Vagina (tissue), 2 donors: ENCODE measurements around the gene DDOST. TPM values are rescaled to one million over a fixed set of nuclear protein-coding genes. Genes with fewer than 3 reads are reported as not detected.

ENCODE experiments used
- DNase-seq, 2 donors: peaks; one replicate each; pipeline ENCODE4 v3.0.0-alpha.2; 2017; ENCODE audit errors: extremely low spot score in 2 of 2
- H3K27ac ChIP-seq: fragments of 200-600 bp; sonication (generic); one replicate; pipeline ENCODE4 v1.5.1; 2019
- H3K27me3 ChIP-seq: fragments of 200-600 bp; sonication (generic); one replicate; pipeline ENCODE4 v1.5.1; 2019
- H3K36me3 ChIP-seq, 2 donors: fragments of 200-600 bp; sonication (generic); one replicate each; pipeline ENCODE4 v1.5.1; 2017 to 2019
- H3K4me1 ChIP-seq: fragments of 200-600 bp; sonication (generic); one replicate; pipeline ENCODE4 v1.5.1; 2019
- H3K4me3 ChIP-seq, 2 donors: fragments of 200-600 bp; sonication (generic); 1 replicate in 1 of 2; 2 replicates in 1 of 2; pipeline ENCODE4 v1.5.1; 2016 to 2019
- H3K9me3 ChIP-seq: fragments of 200-600 bp; sonication (generic); one replicate; pipeline ENCODE4 v1.5.1; 2019
- POLR2A ChIP-seq, 2 donors: fragments of 450-650 bp; IDR thresholded peaks; one replicate each; pipeline ENCODE4 v1.6.1; 2017; ENCODE audit warnings: antibody characterized with exemption in 2 of 2, mild to moderate bottlenecking in 2 of 2, moderate library complexity in 2 of 2
- POLR2AphosphoS5 ChIP-seq, 2 donors: sonication (generic); formaldehyde crosslinking; IDR thresholded peaks; one replicate each; pipeline ENCODE4 v1.9.0; 2017; ENCODE audit warnings: antibody characterized with exemption in 2 of 2, mild to moderate bottlenecking in 2 of 2, low read depth in 1 of 2; ENCODE audit not compliant: insufficient read depth in 1 of 2
- intact Hi-C: fragments of 100-400 bp; cut with DNase I; formaldehyde crosslinking; loops from one replicate; pipeline ENCODE4 v1.15.1; 2023
- total RNA-seq: library from RNA; depleted of rRNA; stranded (reverse); fragments of >200 nt; gene quantifications from one replicate; pipeline ENCODE4 v1.2.3, GENCODE V29; 2016
- TF ChIP-seq, protein P1 (sequence below), 3 experiments: fragments of 450-650 bp in 2 of 3; fragments of 200-600 bp in 1 of 3; sonication (generic) in 1 of 3; IDR thresholded peaks; one replicate each; pipeline ENCODE4 v1.5.1; 2017 to 2019; ENCODE audit warnings: antibody characterized with exemption in 3 of 3, mild to moderate bottlenecking in 2 of 3, moderate library complexity in 2 of 3

DDOST gene
- total RNA-seq, 1 donor from 2014 or later = 84.5 TPM

DNA sequence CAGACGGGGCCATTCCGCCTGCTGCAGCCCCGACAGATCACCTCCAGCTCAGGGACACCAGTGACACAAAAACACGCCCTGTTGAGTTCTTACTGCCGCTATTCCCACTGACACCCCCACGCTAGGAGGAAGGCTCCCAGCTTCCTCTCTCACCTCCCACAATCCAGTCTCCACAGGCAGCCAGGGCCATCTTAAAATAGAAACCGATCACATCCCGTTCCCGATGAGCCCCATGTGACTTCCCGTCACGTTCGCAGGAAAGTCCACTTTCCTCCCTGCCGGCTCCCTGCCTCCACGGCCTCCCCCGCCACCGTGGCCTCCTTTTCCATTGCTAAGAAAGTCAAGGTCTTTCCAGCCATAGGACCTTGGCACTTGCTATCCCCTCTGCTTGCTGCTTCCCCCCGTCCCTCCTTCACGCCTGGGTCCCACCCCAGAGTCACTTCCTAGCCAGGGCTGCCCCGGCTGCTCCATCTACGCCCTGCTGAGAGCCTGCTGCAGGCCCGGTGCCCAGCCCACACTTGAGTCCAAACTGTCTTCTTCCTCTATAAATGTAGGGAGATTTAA lies 24.0 kb upstream of the DDOST start:
- H3K9me3 ChIP-seq = no peaks in the 10 kb centered on the region
- H3K4me1 ChIP-seq = no peaks in the 10 kb centered on the region
- peak overlapping the region; percentile 35 for H3K27ac ChIP-seq
- TF ChIP-seq, protein P1, sequence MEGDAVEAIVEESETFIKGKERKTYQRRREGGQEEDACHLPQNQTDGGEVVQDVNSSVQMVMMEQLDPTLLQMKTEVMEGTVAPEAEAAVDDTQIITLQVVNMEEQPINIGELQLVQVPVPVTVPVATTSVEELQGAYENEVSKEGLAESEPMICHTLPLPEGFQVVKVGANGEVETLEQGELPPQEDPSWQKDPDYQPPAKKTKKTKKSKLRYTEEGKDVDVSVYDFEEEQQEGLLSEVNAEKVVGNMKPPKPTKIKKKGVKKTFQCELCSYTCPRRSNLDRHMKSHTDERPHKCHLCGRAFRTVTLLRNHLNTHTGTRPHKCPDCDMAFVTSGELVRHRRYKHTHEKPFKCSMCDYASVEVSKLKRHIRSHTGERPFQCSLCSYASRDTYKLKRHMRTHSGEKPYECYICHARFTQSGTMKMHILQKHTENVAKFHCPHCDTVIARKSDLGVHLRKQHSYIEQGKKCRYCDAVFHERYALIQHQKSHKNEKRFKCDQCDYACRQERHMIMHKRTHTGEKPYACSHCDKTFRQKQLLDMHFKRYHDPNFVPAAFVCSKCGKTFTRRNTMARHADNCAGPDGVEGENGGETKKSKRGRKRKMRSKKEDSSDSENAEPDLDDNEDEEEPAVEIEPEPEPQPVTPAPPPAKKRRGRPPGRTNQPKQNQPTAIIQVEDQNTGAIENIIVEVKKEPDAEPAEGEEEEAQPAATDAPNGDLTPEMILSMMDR (IDR thresholded peaks at IDR 0.05) = no peak
- TF ChIP-seq POLR2A (IDR thresholded peaks at IDR 0.05) = no peak
- peak; percentile 51 to 52 for TF ChIP-seq POLR2AphosphoS5 (IDR thresholded peaks at IDR 0.05; ENCODE audit: insufficient read depth in 1 of 2, low read depth in 1 of 2)
- H3K4me3 ChIP-seq = peak overlapping the region; percentile 8 to 25
- intact Hi-C loops = no loop called here
- no peaks in the 10 kb centered on the region for H3K36me3 ChIP-seq
- H3K27me3 ChIP-seq = no peaks in the 10 kb centered on the region
- no peak for DNase-seq

DNA sequence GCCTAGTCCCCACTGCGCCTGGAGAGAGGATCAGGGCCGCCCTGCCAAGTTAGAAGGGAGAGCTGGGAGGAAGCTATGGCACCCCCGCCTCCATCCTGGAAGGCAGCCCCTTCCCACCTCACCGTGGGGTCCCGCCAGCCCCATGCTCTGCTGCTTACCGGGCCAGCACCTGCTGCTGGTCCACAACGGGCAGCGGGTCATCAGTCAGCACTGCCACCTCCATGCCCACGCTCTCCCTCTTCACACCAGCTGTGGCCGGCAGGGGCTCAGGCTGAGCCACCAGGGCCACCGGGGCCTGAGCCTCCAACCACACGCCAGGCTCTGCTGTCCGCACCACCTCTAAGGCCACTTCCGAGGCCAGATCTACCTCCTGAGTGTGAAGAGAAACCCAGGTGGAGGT lies 23.5 kb upstream of the DDOST start:
- H3K27me3 ChIP-seq = no peaks in the 10 kb centered on the region
- no peaks in the 10 kb centered on the region for H3K36me3 ChIP-seq
- H3K4me1 ChIP-seq = no peaks in the 10 kb centered on the region
- intact Hi-C loops = no loop called here
- TF ChIP-seq, protein P1 (IDR thresholded peaks at IDR 0.05) = no peak
- TF ChIP-seq POLR2AphosphoS5 (IDR thresholded peaks at IDR 0.05; ENCODE audit: insufficient read depth in 1 of 2, low read depth in 1 of 2) (no peak), POLR2A (IDR thresholded peaks at IDR 0.05) (no peak)
- peak overlapping the region; percentile 8 to 25 for H3K4me3 ChIP-seq
- no peak for DNase-seq
- peak overlapping the region; percentile 35 for H3K27ac ChIP-seq
- H3K9me3 ChIP-seq = no peaks in the 10 kb centered on the region

DNA sequence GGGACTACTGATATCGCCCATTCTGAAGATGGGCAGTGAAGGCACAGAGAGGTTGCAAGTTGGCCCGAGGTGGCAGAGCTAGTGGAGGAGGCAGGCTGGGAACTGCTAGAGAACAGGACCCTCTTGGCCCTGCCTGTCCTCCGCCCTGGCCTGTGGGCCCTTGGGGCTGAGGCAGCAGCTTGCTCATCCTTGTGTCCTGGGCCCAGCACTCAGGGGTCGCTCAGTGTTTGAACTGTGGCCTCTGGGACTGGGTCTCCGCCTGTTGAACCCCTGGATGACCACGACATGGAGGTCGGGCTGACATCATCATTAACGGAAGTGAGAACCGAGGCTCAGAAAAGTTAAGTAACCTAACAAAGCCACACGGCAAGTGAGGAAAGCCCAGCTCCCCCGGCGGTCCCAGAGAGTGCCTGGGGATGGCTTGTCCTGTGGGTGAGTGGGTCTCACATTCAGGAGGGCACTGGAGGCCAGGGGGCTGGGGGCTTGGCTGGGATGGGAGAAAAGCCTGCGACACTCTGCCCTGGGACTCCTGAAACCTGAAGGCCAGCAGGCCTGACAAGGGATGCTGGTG lies 23.0 kb upstream of the DDOST start:
- intact Hi-C loops = no loop called here
- Histone ChIP-seq H3K4me1 (no peaks in the 10 kb centered on the region), H3K9me3 (no peaks in the 10 kb centered on the region), H3K27me3 (no peaks in the 10 kb centered on the region), H3K4me3 (peak overlapping the region; percentile 8 to 25), H3K27ac (peak overlapping the region; percentile 35), H3K36me3 (no peaks in the 10 kb centered on the region)
- TF ChIP-seq, protein P1 (IDR thresholded peaks at IDR 0.05) = no peak
- no peak for DNase-seq

DNA sequence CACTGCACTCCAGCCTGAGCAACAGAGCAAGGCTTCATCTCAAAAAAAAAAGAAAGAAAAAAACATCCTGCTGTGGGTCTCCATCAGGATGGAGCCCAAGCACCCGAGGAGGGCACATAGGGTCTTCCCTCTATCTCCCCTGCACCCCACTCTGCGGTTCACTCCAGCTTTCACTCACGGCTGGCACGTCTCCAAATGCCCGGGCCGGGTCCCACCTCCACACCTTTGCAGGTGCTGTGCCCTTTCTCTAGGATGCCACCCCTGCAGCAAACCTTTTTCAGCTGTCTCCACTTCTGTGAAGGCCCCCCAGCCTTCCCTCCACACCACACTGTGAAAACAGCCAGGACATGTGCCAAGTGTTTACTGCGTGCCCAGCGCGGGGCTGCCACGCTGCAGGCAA lies 22.4 kb upstream of the DDOST start:
- H3K4me3 ChIP-seq = no peak overlapping the region
- no peak overlapping the region for H3K27ac ChIP-seq
- H3K9me3 ChIP-seq = no peaks in the 10 kb centered on the region
- intact Hi-C loops = no loop called here
- H3K36me3 ChIP-seq = no peaks in the 10 kb centered on the region
- TF ChIP-seq POLR2A (IDR thresholded peaks at IDR 0.05) (no peak), POLR2AphosphoS5 (IDR thresholded peaks at IDR 0.05; ENCODE audit: insufficient read depth in 1 of 2, low read depth in 1 of 2) (no peak)
- TF ChIP-seq, protein P1 (IDR thresholded peaks at IDR 0.05) = no peak
- H3K27me3 ChIP-seq = no peaks in the 10 kb centered on the region
- no peaks in the 10 kb centered on the region for H3K4me1 ChIP-seq
- no peak for DNase-seq

DNA sequence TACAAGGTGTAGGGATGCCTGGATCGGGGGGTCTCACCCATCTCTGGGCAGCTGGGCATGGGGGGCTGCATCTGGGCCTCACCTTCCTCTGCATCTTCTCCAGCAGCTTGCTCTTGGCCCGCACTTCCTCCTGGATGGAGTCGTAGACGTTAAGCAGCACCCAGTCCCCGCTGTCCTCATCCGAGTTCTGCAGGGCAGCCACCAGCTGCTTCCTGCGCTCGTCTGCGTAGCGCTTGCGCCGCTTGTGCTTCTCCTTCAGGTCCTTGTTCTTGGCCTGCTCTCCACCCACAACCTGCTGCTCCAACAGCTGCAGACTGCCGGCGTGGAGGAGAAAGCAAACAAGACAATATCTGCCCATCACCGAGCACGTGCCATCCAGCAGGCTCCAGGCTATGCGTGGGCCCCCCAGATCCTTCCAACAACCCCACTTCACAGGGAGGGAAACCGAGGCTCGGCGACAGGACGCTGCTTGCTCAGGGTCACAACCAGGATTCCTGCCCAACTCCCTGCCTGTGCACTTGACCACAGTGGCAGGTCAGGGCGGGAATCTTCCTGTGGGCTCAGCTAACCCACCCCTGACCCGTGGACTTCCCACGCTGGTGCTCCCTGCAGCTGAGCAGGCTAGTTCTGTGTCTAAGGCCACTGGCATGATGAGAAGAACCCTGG lies 21.5 kb upstream of the DDOST start:
- H3K27ac ChIP-seq = no peak overlapping the region
- no peaks in the 10 kb centered on the region for H3K4me1 ChIP-seq
- no peak for DNase-seq
- TF ChIP-seq POLR2AphosphoS5 (IDR thresholded peaks at IDR 0.05; ENCODE audit: insufficient read depth in 1 of 2, low read depth in 1 of 2) = no peak
- TF ChIP-seq POLR2A (IDR thresholded peaks at IDR 0.05) = no peak
- TF ChIP-seq, protein P1 (IDR thresholded peaks at IDR 0.05) = no peak
- H3K36me3 ChIP-seq = no peaks in the 10 kb centered on the region
- H3K4me3 ChIP-seq = no peak overlapping the region
- intact Hi-C loops = no loop called here
- H3K27me3 ChIP-seq = no peaks in the 10 kb centered on the region
- H3K9me3 ChIP-seq = no peaks in the 10 kb centered on the region
